WTC11 (cell line): ENCODE results near the gene DMD. TPM values are rescaled to one million over a fixed set of nuclear protein-coding genes. Genes with fewer than 3 reads are reported as not detected.

Source experiments
- ATAC-seq: fragments of 200-7000 bp; cut with Tn5 transposase; 2 replicates; pipeline ENCODE4 v1.10.0; 2021; ENCODE audit warnings: mild to moderate bottlenecking, moderate library complexity
- CTCF ChIA-PET: fragments of 300-600 bp; sonication (Branson Sonifier 250); formaldehyde crosslinking; loops from one replicate; lab custom pipeline; 2021; ENCODE audit warnings: antibody characterized with exemption; lab: Charles Lee
- POLR2A ChIA-PET: fragments of 350-600 bp; sonication (Branson Sonifier 250); formaldehyde crosslinking; loops from one replicate; lab custom pipeline; 2021; ENCODE audit warnings: antibody characterized with exemption; lab: Charles Lee
- DNase-seq: peaks from one replicate; pipeline ENCODE4 v3.0.0; 2021; ENCODE audit warnings: low spot score
- H3K27ac Mint-ChIP-seq: 2 replicates; pipeline ENCODE4 v1.8.0; 2021; ENCODE audit warnings: mixed read lengths
- H3K27me3 Mint-ChIP-seq: 2 replicates; pipeline ENCODE4 v1.8.0; 2021; ENCODE audit warnings: low read depth, mild to moderate bottlenecking, moderate library complexity, mixed read lengths
- H3K36me3 Mint-ChIP-seq: 2 replicates; pipeline ENCODE4 v1.8.0; 2021; ENCODE audit warnings: mixed read lengths
- H3K4me1 Mint-ChIP-seq: 2 replicates; pipeline ENCODE4 v1.8.0; 2022; ENCODE audit warnings: mixed read lengths
- H3K4me3 Mint-ChIP-seq: 2 replicates; pipeline ENCODE4 v1.8.0; 2021; ENCODE audit warnings: mild to moderate bottlenecking, moderate library complexity, mixed read lengths
- H3K9me3 Mint-ChIP-seq: 2 replicates; pipeline ENCODE4 v1.8.0; 2021; ENCODE audit warnings: mixed read lengths
- CDX4 ChIP-seq: fragments of 250-450 bp; sonication (Bioruptor Pico); IDR thresholded peaks from 2 replicates; pipeline ENCODE4 v1.9.0; 2021; ENCODE audit warnings: moderate library complexity, mild to moderate bottlenecking, inconsistent platforms, borderline replicate concordance
- CREB1 ChIP-seq: sonication (generic); formaldehyde crosslinking; IDR thresholded peaks from 2 replicates; pipeline ENCODE4 v1.8.0; 2023; ENCODE audit warnings: mild to moderate bottlenecking, missing genetic modification reagents
- CTCF ChIP-seq: fragments of 200-600 bp; IDR thresholded peaks from 2 replicates; pipeline ENCODE4 v1.8.0; 2022; ENCODE audit warnings: antibody characterized with exemption
- E2F5 ChIP-seq: sonication (generic); formaldehyde crosslinking; IDR thresholded peaks from 2 replicates; pipeline ENCODE4 v1.8.1; 2022; ENCODE audit warnings: mild to moderate bottlenecking, moderate library complexity, missing genetic modification reagents
- ELF4 ChIP-seq: sonication (generic); formaldehyde crosslinking; IDR thresholded peaks from 2 replicates; pipeline ENCODE4 v1.8.1; 2022; ENCODE audit warnings: low read depth, mild to moderate bottlenecking, moderate library complexity, missing genetic modification reagents
- EMX1 ChIP-seq: fragments of 250-450 bp; sonication (Bioruptor Pico); IDR thresholded peaks from 2 replicates; pipeline ENCODE4 v1.8.0; 2021; ENCODE audit warnings: mild to moderate bottlenecking
- ETV6 ChIP-seq: sonication (generic); formaldehyde crosslinking; IDR thresholded peaks from 2 replicates; pipeline ENCODE4 v1.8.1; 2022; ENCODE audit warnings: mild to moderate bottlenecking, missing genetic modification reagents
- FOXJ3 ChIP-seq: sonication (generic); formaldehyde crosslinking; IDR thresholded peaks from 2 replicates; pipeline ENCODE4 v1.9.0; 2021; ENCODE audit warnings: missing genetic modification reagents, mild to moderate bottlenecking, borderline replicate concordance
- GRHL2 ChIP-seq: fragments of 250-450 bp; sonication (Bioruptor Pico); IDR thresholded peaks from 2 replicates; pipeline ENCODE4 v1.8.0; 2022; ENCODE audit warnings: mild to moderate bottlenecking, moderate library complexity; ENCODE audit not compliant: insufficient replicate concordance, severe bottlenecking
- GTF2I ChIP-seq: fragments of 250-450 bp; sonication (Bioruptor Pico); conservative IDR thresholded peaks from 2 replicates; pipeline ENCODE4 v1.4.0; 2021; ENCODE audit warnings: mild to moderate bottlenecking
- IRF1 ChIP-seq: sonication (generic); formaldehyde crosslinking; IDR thresholded peaks from 2 replicates; pipeline ENCODE4 v1.8.0; 2023; ENCODE audit warnings: missing genetic modification reagents
- JAZF1 ChIP-seq: fragments of 250-450 bp; sonication (Bioruptor Pico); IDR thresholded peaks from 2 replicates; pipeline ENCODE4 v1.9.0; 2021; ENCODE audit warnings: moderate library complexity, mild to moderate bottlenecking, inconsistent platforms
- MYBL2 ChIP-seq: sonication (generic); formaldehyde crosslinking; IDR thresholded peaks from 2 replicates; pipeline ENCODE4 v1.8.1; 2023; ENCODE audit warnings: mild to moderate bottlenecking, moderate library complexity, missing genetic modification reagents
- NFYB ChIP-seq: sonication (generic); formaldehyde crosslinking; conservative IDR thresholded peaks from 2 replicates; pipeline ENCODE4 v1.8.0; 2022; ENCODE audit warnings: low read depth, missing genetic modification reagents
- NR1H2 ChIP-seq: sonication (generic); formaldehyde crosslinking; IDR thresholded peaks from 2 replicates; pipeline ENCODE4 v1.9.0; 2021; ENCODE audit warnings: mild to moderate bottlenecking, moderate library complexity, missing genetic modification reagents
- NR3C1 ChIP-seq: sonication (generic); formaldehyde crosslinking; conservative IDR thresholded peaks from 2 replicates; pipeline ENCODE4 v1.8.1; 2023; ENCODE audit warnings: low read depth, mild to moderate bottlenecking, missing genetic modification reagents
- PRRX2 ChIP-seq: fragments of 250-450 bp; sonication (Bioruptor Pico); IDR thresholded peaks from 2 replicates; pipeline ENCODE4 v1.8.0; 2021; ENCODE audit warnings: mild to moderate bottlenecking
- RORB ChIP-seq: fragments of 250-450 bp; sonication (Bioruptor Pico); IDR thresholded peaks from 2 replicates; pipeline ENCODE4 v1.9.0; 2021; ENCODE audit warnings: mild to moderate bottlenecking
- SMAD4 ChIP-seq: sonication (generic); formaldehyde crosslinking; IDR thresholded peaks from 2 replicates; pipeline ENCODE4 v1.8.0; 2022; ENCODE audit warnings: mild to moderate bottlenecking, missing genetic modification reagents
- SP1 ChIP-seq: sonication (generic); formaldehyde crosslinking; conservative IDR thresholded peaks from 2 replicates; pipeline ENCODE4 v1.8.1; 2022; ENCODE audit warnings: missing genetic modification reagents
- TEAD1 ChIP-seq: sonication (generic); formaldehyde crosslinking; IDR thresholded peaks from 2 replicates; pipeline ENCODE4 v1.8.0; 2022; ENCODE audit warnings: mild to moderate bottlenecking, missing genetic modification reagents
- USF1 ChIP-seq: sonication (generic); formaldehyde crosslinking; IDR thresholded peaks from 2 replicates; pipeline ENCODE4 v1.8.0; 2022; ENCODE audit warnings: mild to moderate bottlenecking, missing genetic modification reagents
- ZBTB43 ChIP-seq: sonication (generic); formaldehyde crosslinking; IDR thresholded peaks from 2 replicates; pipeline ENCODE4 v1.8.1; 2023; ENCODE audit warnings: mild to moderate bottlenecking, missing genetic modification reagents
- ZMAT4 ChIP-seq: fragments of 250-450 bp; sonication (Bioruptor Pico); IDR thresholded peaks from 2 replicates; pipeline ENCODE4 v1.9.0; 2021; ENCODE audit warnings: mild to moderate bottlenecking
- ZNF219 ChIP-seq: sonication (generic); formaldehyde crosslinking; IDR thresholded peaks from 2 replicates; pipeline ENCODE4 v1.8.0; 2023; ENCODE audit warnings: missing genetic modification reagents, mild to moderate bottlenecking, borderline replicate concordance
- ZNF416 ChIP-seq: fragments of 250-450 bp; sonication (Bioruptor Pico); IDR thresholded peaks from 2 replicates; pipeline ENCODE4 v1.9.0; 2021; ENCODE audit warnings: mild to moderate bottlenecking, inconsistent platforms
- ZNF423 ChIP-seq: fragments of 250-450 bp; sonication (Bioruptor Pico); IDR thresholded peaks from 2 replicates; pipeline ENCODE4 v2.1.2; 2022; ENCODE audit warnings: mild to moderate bottlenecking, moderate library complexity
- ZNF512 ChIP-seq: sonication (generic); formaldehyde crosslinking; IDR thresholded peaks from 2 replicates; pipeline ENCODE4 v1.8.1; 2022; ENCODE audit warnings: missing genetic modification reagents, borderline replicate concordance
- total RNA-seq: library from RNA; stranded (reverse); gene quantifications from 3 replicates; pipeline ENCODE4 v1.2.3, GENCODE V29; 2021

DMD gene
- total RNA-seq, 1 experiment from 2014 or later = 9.1 TPM

GRCh38 chrX:31240982-31241381 lies 1970.4 kb downstream of the DMD start:
- Mint-ChIP-seq H3K4me3 (no peak overlapping the region), H3K27me3 (no peaks in the 10 kb centered on the region), H3K27ac (no peak overlapping the region), H3K36me3 (no peaks in the 10 kb centered on the region), H3K4me1 (peaks cover 39% of the 10 kb centered on the region), H3K9me3 (no peaks in the 10 kb centered on the region)
- DNase-seq = no peak
- TF ChIP-seq ELF4 (CRISPR knock-in tag) (no peak), ZNF512 (CRISPR knock-in tag) (no peak), IRF1 (no peak), JAZF1 (CRISPR knock-in tag) (no peak), ZNF423 (no peak), GTF2I (CRISPR knock-in tag) (no peak), EMX1 (CRISPR knock-in tag) (no peak), MYBL2 (CRISPR knock-in tag) (no peak), CDX4 (CRISPR knock-in tag) (no peak), ZMAT4 (CRISPR knock-in tag) (no peak), ETV6 (CRISPR knock-in tag) (no peak), PRRX2 (no peak), SMAD4 (CRISPR knock-in tag) (no peak), SP1 (CRISPR knock-in tag) (no peak), FOXJ3 (CRISPR knock-in tag) (no peak), USF1 (CRISPR knock-in tag) (no peak), CTCF (no peak), TEAD1 (no peak), NFYB (CRISPR knock-in tag) (no peak)
- ChIA-PET CTCF (no interaction called here), POLR2A (no interaction called here)
- no peak for ATAC-seq

GRCh38 chrX:31237189-31237588 lies 1974.2 kb downstream of the DMD start:
- no peak overlapping the region for H3K27ac Mint-ChIP-seq
- no peaks in the 10 kb centered on the region for H3K27me3 Mint-ChIP-seq
- CTCF ChIA-PET = no interaction called here
- ATAC-seq (no peak), DNase-seq (no peak)
- peaks cover 56% of the 10 kb centered on the region for H3K4me1 Mint-ChIP-seq
- H3K9me3 Mint-ChIP-seq = no peaks in the 10 kb centered on the region
- no peak overlapping the region for H3K4me3 Mint-ChIP-seq
- H3K36me3 Mint-ChIP-seq = no peaks in the 10 kb centered on the region
- POLR2A ChIA-PET = no interaction called here
- no peak for TF ChIP-seq NR1H2
- no peak for TF ChIP-seq ZNF416 (CRISPR knock-in tag)
- no peak for TF ChIP-seq RORB
- TF ChIP-seq TEAD1 = no peak
- TF ChIP-seq FOXJ3 (CRISPR knock-in tag) = no peak
- TF ChIP-seq JAZF1 (CRISPR knock-in tag) = no peak
- TF ChIP-seq EMX1 (CRISPR knock-in tag) = no peak
- no peak for TF ChIP-seq ZNF219 (CRISPR knock-in tag)
- TF ChIP-seq CREB1 (CRISPR knock-in tag) = no peak
- no peak for TF ChIP-seq ZBTB43 (CRISPR knock-in tag)
- TF ChIP-seq GRHL2 (CRISPR knock-in tag) = no peak
- TF ChIP-seq SMAD4 (CRISPR knock-in tag) = no peak
- TF ChIP-seq NR3C1 (CRISPR knock-in tag) = no peak
- no peak for TF ChIP-seq E2F5 (CRISPR knock-in tag)
